Neutrophil (primary cell): ENCODE results near the gene MRPS12.
"Not testable (repeated sequence)": the region's sequence is repeated elsewhere in the genome, so short reads cannot be mapped to it uniquely, and the experiment has no call there.

Experiments
- H3K27ac ChIP-seq: fragments of 200-600 bp; sonication (generic); 2 replicates; pipeline ENCODE4 v1.5.1; 2016; ENCODE audit warnings: mild to moderate bottlenecking, moderate library complexity
- H3K27me3 ChIP-seq: fragments of 200-600 bp; sonication (generic); 2 replicates; pipeline ENCODE4 v1.6.0; 2016; ENCODE audit warnings: mild to moderate bottlenecking
- H3K36me3 ChIP-seq: fragments of 200-600 bp; sonication (generic); 2 replicates; pipeline ENCODE4 v1.5.1; 2017
- H3K4me1 ChIP-seq, 2 experiments: fragments of 200-600 bp in 1 of 2; sonication (generic) in 1 of 2; 1 replicate in 1 of 2; 2 replicates in 1 of 2; pipeline versions ENCODE4 v1.5.1 to v1.6.1; 2013 to 2016; ENCODE audit warnings: low read depth in 1 of 2, low read length in 1 of 2, mild to moderate bottlenecking in 1 of 2, moderate library complexity in 1 of 2; ENCODE audit not compliant: control insufficient read depth in 1 of 2, insufficient read depth in 1 of 2
- H3K4me3 ChIP-seq, 2 experiments: fragments of 200-600 bp in 1 of 2; sonication (generic) in 1 of 2; 1 replicate in 1 of 2; 2 replicates in 1 of 2; pipeline ENCODE4 v1.5.1; 2013 to 2016; ENCODE audit warnings: low read depth in 1 of 2, low read length in 1 of 2, mild to moderate bottlenecking in 1 of 2, moderate library complexity in 1 of 2
- H3K9me3 ChIP-seq: fragments of 200-600 bp; sonication (generic); 2 replicates; pipeline ENCODE4 v1.5.1; 2016
- CTCF ChIP-seq: fragments of 200-600 bp; sonication (generic); IDR thresholded peaks from 2 replicates; pipeline ENCODE4 v1.5.1; 2016; ENCODE audit warnings: antibody characterized with exemption

Gene MRPS12

GRCh38 chr19:38932425-38933179 lies 1.9 kb downstream of the MRPS12 start:
- no peak for TF ChIP-seq CTCF
- H3K4me3 ChIP-seq, result no peak overlapping the region
- peaks cover 15 to 17% of the 10 kb centered on the region in 2 experiments for H3K4me1 ChIP-seq
- H3K27ac ChIP-seq, result no peak overlapping the region
- H3K9me3 ChIP-seq, result no peaks in the 10 kb centered on the region
- no peaks in the 10 kb centered on the region for H3K36me3 ChIP-seq
- peaks cover 6% of the 10 kb centered on the region for H3K27me3 ChIP-seq

- TF ChIP-seq CTCF, result no peak
- Histone ChIP-seq H3K4me1 (peaks cover 15 to 17% of the 10 kb centered on the region in 2 experiments), H3K27me3 (peaks cover 13% of the 10 kb centered on the region), H3K36me3 (no peaks in the 10 kb centered on the region), H3K9me3 (no peaks in the 10 kb centered on the region), H3K27ac (no peak overlapping the region), H3K4me3 (no peak overlapping the region)
Observed at GRCh38 chr19:38933544-38933943, 2.8 kb downstream of the MRPS12 start.

- Histone ChIP-seq H3K27ac (no peak overlapping the region), H3K36me3 (no peaks in the 10 kb centered on the region)
- TF ChIP-seq CTCF, result no peak
Observed at GRCh38 chr19:38939957-38940356, 9.2 kb downstream of the MRPS12 start.

DNA sequence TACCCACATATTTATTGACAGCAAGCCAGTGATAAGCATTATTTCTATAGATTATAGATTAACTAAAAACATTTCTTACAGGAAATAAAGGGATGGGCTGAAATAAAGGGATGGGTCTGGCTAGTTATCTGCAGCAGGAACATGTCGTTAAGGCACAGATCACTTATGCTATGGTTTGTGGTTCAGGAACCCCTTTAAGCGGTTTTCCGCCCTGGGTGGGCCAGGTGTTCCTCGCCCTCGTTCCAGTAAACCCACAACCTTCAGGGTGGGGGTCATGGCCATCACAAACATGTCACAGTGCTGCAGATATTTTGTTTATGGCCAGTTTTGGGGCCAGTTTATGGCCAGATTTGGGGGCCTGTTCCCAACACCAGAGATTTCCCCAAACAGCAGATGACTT lies 10.7 kb downstream of the MRPS12 start:
- not testable (repeated sequence) for H3K4me1 ChIP-seq, H3K9me3 ChIP-seq, H3K36me3 ChIP-seq, H3K27ac ChIP-seq, H3K4me3 ChIP-seq
- H3K27me3 ChIP-seq, result peaks cover 41% of the 10 kb centered on the region

More at GRCh38 chr19:38939957-38940356, 9.2 kb downstream of the MRPS12 start:
- Histone ChIP-seq H3K27me3 (peaks cover 41% of the 10 kb centered on the region), H3K4me3 (no peak overlapping the region), H3K4me1 (no peaks in the 10 kb centered on the region), H3K9me3 (no peaks in the 10 kb centered on the region)

GRCh38 chr19:38941979-38942378 lies 11.2 kb downstream of the MRPS12 start:
- Histone ChIP-seq H3K36me3 (no peaks in the 10 kb centered on the region), H3K27ac (no peak overlapping the region), H3K4me1 (no peaks in the 10 kb centered on the region), H3K9me3 (no peaks in the 10 kb centered on the region), H3K4me3 (no peak overlapping the region), H3K27me3 (peaks cover 42% of the 10 kb centered on the region)
- no peak for TF ChIP-seq CTCF

- Histone ChIP-seq H3K4me1 (no peaks in the 10 kb centered on the region), H3K36me3 (no peaks in the 10 kb centered on the region), H3K4me3 (no peak overlapping the region), H3K9me3 (no peaks in the 10 kb centered on the region), H3K27ac (no peak overlapping the region), H3K27me3 (peaks cover 41% of the 10 kb centered on the region)
- no peak for TF ChIP-seq CTCF
Observed at GRCh38 chr19:38942471-38943181, 11.9 kb downstream of the MRPS12 start.
